Motor neuron (in vitro differentiated cells): Measurements from ENCODE around the gene CHM. TPM values are rescaled to one million over a fixed set of nuclear protein-coding genes. Genes with fewer than 3 reads are reported as not detected.

Experiments
- ATAC-seq, 8 experiments: fragments of 200-7000 bp; cut with Tn5 transposase; replicated peaks in 6 of 8; 2 replicates each; pipeline ENCODE4 v1.8.0; 2021; ENCODE audit warnings: mild to moderate bottlenecking in 8 of 8, moderate library complexity in 8 of 8
- H3K27ac ChIP-seq, 2 donors: fragments of 250-450 bp; sonication (Bioruptor Pico); 2 replicates each; pipeline ENCODE4 v1.9.0; 2021; ENCODE audit warnings: antibody characterized with exemption in 2 of 2, mild to moderate bottlenecking in 2 of 2, moderate library complexity in 1 of 2
- H3K4me1 ChIP-seq, 2 donors: fragments of 250-450 bp; sonication (Bioruptor Pico); replicated peaks in 1 of 2; 2 replicates each; pipeline ENCODE4 v1.6.1; 2021; ENCODE audit warnings: antibody characterized with exemption in 2 of 2, mild to moderate bottlenecking in 2 of 2, moderate library complexity in 1 of 2
- H3K4me3 ChIP-seq, 5 donors: fragments of 250-450 bp; sonication (Bioruptor Pico); 2 replicates each; pipeline ENCODE4 v1.9.0; 2021; ENCODE audit warnings: antibody characterized with exemption in 5 of 5, mild to moderate bottlenecking in 5 of 5, moderate library complexity in 4 of 5
- WGBS, 10 experiments: fragments of 450-650 bp; shearing (Covaris generic); methylation state at CpG; one replicate each; pipeline ENCODE4 v1.0.0; 2022; 5-methylcytosine and 5-hydroxymethylcytosine counted together
- in situ Hi-C, 9 experiments: fragments of 400-800 bp; cut with MboI; loops; one replicate each; pipeline ENCODE4 v1.15.0; 2021; ENCODE audit warnings: low sequenced_read_pairs in 9 of 9, low pct_unique_long_range_greater_than_20kb in 2 of 9; ENCODE audit not compliant: unreplicated experiment in 9 of 9
- total RNA-seq, 8 experiments: library from RNA; unstranded; fragments of 300-600 nt; gene quantifications; 2 replicates each; pipeline versions ENCODE4 v1.2.3 to v1.2.4, GENCODE V29; 2022

Gene CHM
- total RNA-seq, 8 experiments from 2014 or later, result 10.8 to 44.6 (median 25.4) TPM

DNA sequence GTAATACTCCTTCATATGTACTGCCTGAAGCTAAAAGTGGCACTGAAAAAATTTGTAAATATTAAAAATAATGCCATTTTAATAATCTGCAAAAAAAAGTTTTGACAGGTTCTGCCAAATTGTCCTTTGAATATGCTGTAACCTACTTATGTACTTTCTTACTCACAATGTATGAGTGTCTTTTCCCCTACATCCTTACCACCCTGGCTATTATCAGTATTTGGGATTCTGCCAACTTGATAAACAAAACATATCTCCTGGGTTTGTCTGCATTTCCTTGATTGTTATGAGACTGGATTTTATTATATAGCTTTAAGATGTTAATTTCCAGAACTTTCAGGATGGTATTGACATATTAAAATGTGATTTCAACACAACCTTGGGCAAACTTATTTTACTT is 187.9 kb downstream of the CHM start:
- H3K4me3 ChIP-seq, result no peak overlapping the region
- no peak for ATAC-seq
- in situ Hi-C loops, result no loop called here
- no peaks in the 10 kb centered on the region for H3K4me1 ChIP-seq
- no peak overlapping the region for H3K27ac ChIP-seq

GRCh38 chrX:85851418-85851817 is 195.9 kb downstream of the CHM start:
- peak in 2 of 8 experiments; percentile 29 to 41 for ATAC-seq
- H3K27ac ChIP-seq, result no peak overlapping the region
- in situ Hi-C loops, result no loop called here
- no peaks in the 10 kb centered on the region for H3K4me1 ChIP-seq
- 10 to 57% (median 37%) methylated on average over 1 to 3 of the region's 3 CpGs; no CpG with 5 or more reads in 6 of the 10 experiments for WGBS, 10 experiments
- no peak overlapping the region for H3K4me3 ChIP-seq

DNA sequence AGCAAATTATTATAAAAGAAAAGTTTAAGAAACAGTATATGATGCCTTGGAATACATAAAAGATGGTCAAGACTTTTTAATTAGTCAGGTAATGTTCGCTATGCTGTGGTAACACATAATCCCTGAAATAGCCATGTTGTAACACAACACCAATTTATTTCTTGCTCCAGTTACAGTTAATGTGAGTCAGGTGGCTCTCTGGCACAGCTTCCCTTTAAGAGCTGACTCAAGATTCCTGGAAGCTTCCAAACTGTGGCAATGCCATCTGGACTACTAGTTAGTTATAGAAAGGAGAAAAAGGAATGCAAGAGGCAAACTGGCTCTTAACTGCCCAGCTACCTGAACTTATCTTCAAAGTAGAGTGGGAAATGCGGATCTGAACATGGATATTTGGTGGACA is 210.5 kb downstream of the CHM start:
- Histone ChIP-seq H3K4me3 (no peak overlapping the region), H3K4me1 (no peaks in the 10 kb centered on the region), H3K27ac (no peak overlapping the region)
- 0 to 100% (median 45%) methylated on average over 1 to 2 of the region's 2 CpGs; no CpG with 5 or more reads in 4 of the 10 experiments for WGBS, 10 experiments
- in situ Hi-C loops, result no loop called here
- ATAC-seq, result peak in 1 of 8 experiments; percentile 49

DNA sequence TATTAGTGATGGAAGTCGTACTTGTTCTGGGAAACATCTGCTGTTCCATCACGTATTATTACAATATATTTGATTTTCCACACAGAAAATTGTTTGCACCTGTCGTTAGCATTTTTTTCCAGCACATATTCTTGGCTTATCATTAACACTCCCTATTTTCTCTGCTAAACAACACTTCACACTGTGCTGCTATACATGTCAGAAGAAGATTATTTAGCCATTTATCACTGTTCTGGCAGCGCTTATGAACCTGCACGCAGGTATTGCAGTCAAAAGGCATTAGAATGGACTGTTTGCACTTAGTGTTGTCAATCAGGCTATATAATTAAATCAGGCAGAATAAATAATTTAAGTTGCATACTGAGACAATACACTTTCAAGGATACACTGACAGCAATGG is 218.6 kb downstream of the CHM start:
- WGBS, 10 experiments, result 8 to 100% (median 74%) methylated on average over 2 to 5 of the region's 5 CpGs; no CpG with 5 or more reads in 4 of the 10 experiments
- in situ Hi-C loops, result no loop called here
- Histone ChIP-seq H3K4me1 (no peaks in the 10 kb centered on the region), H3K27ac (no peak overlapping the region), H3K4me3 (no peak overlapping the region)
- no peak for ATAC-seq

DNA sequence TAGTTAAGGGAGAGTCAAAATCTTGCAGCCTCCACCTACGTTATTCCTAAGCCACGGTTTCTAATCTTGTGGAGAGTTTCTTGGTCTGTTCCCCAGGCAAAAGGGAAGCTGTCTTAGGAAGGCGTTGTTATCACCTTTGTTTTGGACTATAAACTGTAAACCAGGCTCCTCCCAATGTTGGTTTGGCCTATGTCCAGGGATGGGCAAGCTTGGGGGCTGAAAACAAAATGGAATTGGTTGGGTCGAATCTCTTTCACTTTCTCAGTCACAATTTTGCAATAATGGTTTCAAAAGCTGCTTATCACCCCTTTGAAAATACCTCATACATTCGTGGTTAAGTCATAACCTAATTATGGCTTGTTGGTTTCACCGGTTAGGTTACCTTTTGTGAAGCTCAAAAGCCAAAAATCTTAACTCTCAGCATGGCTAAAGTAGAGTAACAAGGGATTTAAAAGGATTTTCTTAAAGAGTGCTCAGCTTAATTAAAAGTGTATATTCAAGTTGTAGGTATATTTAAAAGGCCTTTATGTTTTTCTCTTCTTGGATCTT is 232.1 kb downstream of the CHM start:
- in situ Hi-C loops, result no loop called here
- ATAC-seq, result no peak
- Histone ChIP-seq H3K4me3 (no peak overlapping the region), H3K27ac (no peak overlapping the region), H3K4me1 (no peaks in the 10 kb centered on the region)
- WGBS, 10 experiments, result 0 to 86% (median 32%) methylated on average over 2 to 6 of the region's 6 CpGs; no CpG with 5 or more reads in 6 of the 10 experiments

Other genes starting within 250 kb of the CHM start
- gene DACH2, start 100.9 kb upstream of the CHM start, total RNA-seq, result 10 to 100 TPM in 4 of 8 experiments, 1 to 10 TPM in 1, under 1 TPM in 2, not detected in 1; 0.35 to 14.6 (median 12.6) TPM